ENCODE measurements around the gene CXorf38.
"Not testable (repeated sequence)": the region's sequence is repeated elsewhere in the genome, so short reads cannot be mapped to it uniquely, and the experiment has no call there.

The CXorf38 gene

GRCh38 chrX:40622479-40623138, 24.8 kb downstream of the CXorf38 start:
- TF ChIP-seq CTCF (IDR thresholded peaks at IDR 0.05; ENCODE audit: borderline replicate concordance, control extremely low read depth, extremely low read depth, insufficient read depth, missing control alignments) = no peak
- DNase-seq (ENCODE audit: low spot score) = no peak
- in situ Hi-C loops (cut with MboI; ENCODE audit: low sequenced_read_pairs, unreplicated experiment) = no loop called here

DNA sequence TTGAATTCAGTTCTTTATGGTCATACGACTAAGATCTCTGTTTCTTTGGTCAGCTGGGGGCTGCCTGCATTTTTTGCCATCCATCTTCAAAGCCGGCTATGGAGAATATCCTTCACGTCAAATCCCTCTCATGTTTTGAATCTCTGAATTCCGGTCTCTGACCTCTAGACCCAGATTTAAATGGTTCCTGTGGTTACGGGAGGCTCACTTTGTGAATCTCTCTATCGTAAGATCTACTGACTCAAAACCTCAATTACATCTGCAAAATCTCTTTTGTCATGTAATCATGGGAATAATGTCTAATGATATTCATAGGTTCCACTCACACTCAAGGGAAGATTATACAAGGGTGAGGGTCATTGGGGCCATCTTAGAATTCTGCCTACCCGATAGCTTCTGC, 29.8 kb downstream of the CXorf38 start:
- TF ChIP-seq CTCF (IDR thresholded peaks at IDR 0.05; ENCODE audit: borderline replicate concordance, control extremely low read depth, extremely low read depth, insufficient read depth, missing control alignments) = no peak
- in situ Hi-C loops (cut with MboI; ENCODE audit: low sequenced_read_pairs, unreplicated experiment) = no loop called here
- DNase-seq (ENCODE audit: low spot score) = no peak

- in situ Hi-C loops (cut with MboI; ENCODE audit: low sequenced_read_pairs, unreplicated experiment) = no loop called here
- DNase-seq (ENCODE audit: low spot score) = no peak
- TF ChIP-seq CTCF (IDR thresholded peaks at IDR 0.05; ENCODE audit: borderline replicate concordance, control extremely low read depth, extremely low read depth, insufficient read depth, missing control alignments) = no peak
Measured at GRCh38 chrX:40615976-40616375, 31.4 kb downstream of the CXorf38 start.

DNA sequence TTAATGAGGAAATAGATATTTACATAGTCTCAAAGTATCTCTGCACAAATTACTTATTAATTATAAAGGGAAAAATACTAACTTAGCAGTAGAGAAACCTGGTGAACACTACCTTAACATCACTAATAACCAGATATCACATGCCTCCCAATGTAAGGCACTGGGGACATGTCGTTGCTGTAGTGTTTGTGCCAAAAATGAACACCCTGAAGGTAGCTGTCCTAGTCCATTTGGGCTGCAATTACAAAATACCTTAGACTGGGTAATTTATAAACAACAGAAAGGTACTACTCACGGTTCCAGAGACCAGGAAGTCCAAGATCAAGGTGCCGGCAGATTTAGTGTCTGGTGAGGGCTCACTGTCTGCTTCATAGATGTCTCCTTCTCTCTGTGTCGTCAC, 34.9 kb downstream of the CXorf38 start:
- in situ Hi-C loops (cut with MboI; ENCODE audit: low sequenced_read_pairs, unreplicated experiment) = no loop called here

GRCh38 chrX:40607381-40607780, 40.0 kb downstream of the CXorf38 start:
- DNase-seq (ENCODE audit: low spot score) = no peak
- TF ChIP-seq CTCF (IDR thresholded peaks at IDR 0.05; ENCODE audit: borderline replicate concordance, control extremely low read depth, extremely low read depth, insufficient read depth, missing control alignments) = no peak
- in situ Hi-C loops (cut with MboI; ENCODE audit: low sequenced_read_pairs, unreplicated experiment) = no loop called here

More for the DNA sequence above, 34.9 kb downstream of the CXorf38 start:
- TF ChIP-seq CTCF (IDR thresholded peaks at IDR 0.05; ENCODE audit: borderline replicate concordance, control extremely low read depth, extremely low read depth, insufficient read depth, missing control alignments) = no peak
- no peak for DNase-seq (ENCODE audit: low spot score)

DNA sequence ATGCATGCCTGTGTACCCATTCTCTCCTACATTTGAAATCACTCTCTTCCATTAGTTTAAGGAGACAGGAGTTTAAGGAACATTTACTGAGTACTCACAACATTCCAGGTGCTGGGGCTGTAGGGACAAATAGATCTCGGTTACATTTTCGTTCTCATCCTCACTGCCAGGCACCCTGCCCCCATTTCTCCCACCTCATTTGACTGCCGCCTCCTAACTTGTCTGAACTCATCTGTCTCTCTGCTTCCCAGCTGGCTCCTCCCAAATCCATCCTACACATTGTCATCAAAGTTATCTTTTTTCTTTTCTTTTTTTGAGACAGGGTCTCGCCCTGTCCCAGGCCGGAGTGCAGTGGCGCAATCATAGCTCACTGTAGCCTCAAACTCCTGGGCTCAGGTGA, 43.9 kb downstream of the CXorf38 start:
- DNase-seq (ENCODE audit: low spot score) = no peak
- in situ Hi-C loops (cut with MboI; ENCODE audit: low sequenced_read_pairs, unreplicated experiment) = no loop called here
- no peak for TF ChIP-seq CTCF (IDR thresholded peaks at IDR 0.05; ENCODE audit: borderline replicate concordance, control extremely low read depth, extremely low read depth, insufficient read depth, missing control alignments)

GRCh38 chrX:40589616-40590321, 57.6 kb downstream of the CXorf38 start:
- in situ Hi-C loops (cut with MboI; ENCODE audit: low sequenced_read_pairs, unreplicated experiment); DNase-seq (ENCODE audit: low spot score): not testable (repeated sequence)

GRCh38 chrX:40587623-40588022, 59.7 kb downstream of the CXorf38 start:
- DNase-seq (ENCODE audit: low spot score); in situ Hi-C loops (cut with MboI; ENCODE audit: low sequenced_read_pairs, unreplicated experiment): not testable (repeated sequence)

Data from GM13976 (cell line).